Measurements from ENCODE around the gene IRAK1BP1. TPM values are rescaled to one million over a fixed set of nuclear protein-coding genes. Genes with fewer than 3 reads are reported as not detected.

IRAK1BP1 gene
- total and polyA plus RNA-seq, 10 of the 15 experiments (the other 5 are each of a cell fraction or from before 2014, with no cell fraction given): 2.3 to 6.7 (median 3.9) TPM

GRCh38 chr6:78875505-78875904 is 8.2 kb downstream of the IRAK1BP1 start:
- SMC1A ChIA-PET (ENCODE audit: uncharacterized antibody, unreplicated experiment): no interaction called here
- Histone ChIP-seq H3K9ac (ENCODE audit: control insufficient read depth, insufficient read depth, low read length) (no peak overlapping the region), H3K27me3 (replicated peaks in 1 of 2; ENCODE audit: control insufficient read depth in 2 of 2, insufficient read depth in 2 of 2, low read length in 1 of 2) (no peaks in the 10 kb centered on the region), H3K9me3 (replicated peaks; ENCODE audit: control insufficient read depth, insufficient read depth, low read length) (no peaks in the 10 kb centered on the region; the same call in 1 of the 3 replicates), H3K4me1 (ENCODE audit: control insufficient read depth, insufficient read depth, low read length) (no peaks in the 10 kb centered on the region), H3K4me2 (ENCODE audit: control insufficient read depth, insufficient read depth) (no peak overlapping the region), H4K20me1 (ENCODE audit: control insufficient read depth, insufficient read depth) (no peaks in the 10 kb centered on the region), H2AFZ (ENCODE audit: control insufficient read depth, low read depth, low read length) (no peak overlapping the region), H3K4me3 (no peak overlapping the region), H3K79me2 (ENCODE audit: control insufficient read depth, insufficient read depth, low read length) (no peaks in the 10 kb centered on the region), H3K36me3 (ENCODE audit: control insufficient read depth in 2 of 2, insufficient read depth in 2 of 2, low read length in 1 of 2) (no peaks in the 10 kb centered on the region), H3K27ac (ENCODE audit: control insufficient read depth, insufficient read depth) (no peak overlapping the region)
- 77% methylated on average over 3 of the region's 3 CpGs for WGBS (ENCODE audit: insufficient coverage, insufficient replicate concordance, low lambda C conversion rate, missing lambda C conversion rate)
- no peak for FAIRE-seq
- no TSS peak for BruUV-seq (replicated peaks)
- intact Hi-C loops (cut with micrococcal nuclease; ENCODE audit: unreplicated experiment): no loop called here
- POLR2A ChIA-PET: no interaction called here
- TF ChIP-seq ZNF24 (IDR thresholded peaks at IDR 0.05) (no peak), NRF1 (conservative IDR thresholded peaks at IDR 0.05; ENCODE audit: low read depth, low read length) (no peak), NR2C1 (IDR thresholded peaks at IDR 0.05) (no peak), SUPT20H (IDR thresholded peaks at IDR 0.05; ENCODE audit: borderline replicate concordance, control insufficient read depth, low read depth, low read length) (no peak)
- DNase-seq (ENCODE audit: low read depth, low spot score): no peak
- RAD21 ChIA-PET (ENCODE audit: unreplicated experiment): no interaction called here
- ATAC-seq: no peak
- in situ Hi-C loops (cut with MboI): no loop called here
- CTCF ChIA-PET: no interaction called here

- no peak overlapping the region for H3K4me2 ChIP-seq (ENCODE audit: control insufficient read depth, insufficient read depth)
- SMC1A ChIA-PET (ENCODE audit: uncharacterized antibody, unreplicated experiment): no interaction called here
- TF ChIP-seq ASH2L (IDR thresholded peaks at IDR 0.05; ENCODE audit: borderline replicate concordance, low read depth) (no peak), EZH2 (IDR thresholded peaks at IDR 0.05; ENCODE audit: borderline replicate concordance, control insufficient read depth, low read depth, low read length) (no peak), EGR1 (IDR thresholded peaks at IDR 0.05; ENCODE audit: borderline replicate concordance in 1 of 2, low read depth in 2 of 2, low read length in 2 of 2) (no peak), LARP7 (IDR thresholded peaks at IDR 0.05) (no peak), TBL1XR1 (IDR thresholded peaks at IDR 0.05; ENCODE audit: low read depth, low read length) (no peak), CHD4 (IDR thresholded peaks at IDR 0.05) (no peak), HDAC2 (IDR thresholded peaks at IDR 0.05) (no peak), RAD51 (IDR thresholded peaks at IDR 0.05) (no peak), SMARCA5 (IDR thresholded peaks at IDR 0.05) (no peak), NKRF (conservative IDR thresholded peaks at IDR 0.05) (no peak), SKIL (IDR thresholded peaks at IDR 0.05; ENCODE audit: low read depth, poor library complexity, severe bottlenecking) (no peak), STAT1 (conservative IDR thresholded peaks at IDR 0.05) (no peak), SIN3A (IDR thresholded peaks at IDR 0.05; ENCODE audit: low read depth, low read length) (no peak)
Measured at GRCh38 chr6:78883651-78884050, 16.3 kb downstream of the IRAK1BP1 start.

More at GRCh38 chr6:78883651-78884050, 16.3 kb downstream of the IRAK1BP1 start:
- no peaks in the 10 kb centered on the region for H3K9me3 ChIP-seq (replicated peaks; ENCODE audit: control insufficient read depth, insufficient read depth, low read length)
- no peaks in the 10 kb centered on the region for H4K20me1 ChIP-seq (ENCODE audit: control insufficient read depth, insufficient read depth)
- in situ Hi-C loops (cut with MboI): no loop called here
- H2AFZ ChIP-seq (ENCODE audit: control insufficient read depth, low read depth, low read length): no peak overlapping the region
- 91% methylated on average over 5 of the region's 5 CpGs for WGBS (ENCODE audit: insufficient coverage, insufficient replicate concordance, low lambda C conversion rate, missing lambda C conversion rate)
- no peak overlapping the region for H3K27ac ChIP-seq (ENCODE audit: control insufficient read depth, insufficient read depth)
- H3K36me3 ChIP-seq (ENCODE audit: control insufficient read depth in 2 of 2, insufficient read depth in 2 of 2, low read length in 1 of 2): no peaks in the 10 kb centered on the region
- H3K27me3 ChIP-seq (replicated peaks in 1 of 2; ENCODE audit: control insufficient read depth in 2 of 2, insufficient read depth in 2 of 2, low read length in 1 of 2): no peaks in the 10 kb centered on the region
- no TSS peak for BruUV-seq (replicated peaks)
- H3K4me1 ChIP-seq (ENCODE audit: control insufficient read depth, insufficient read depth, low read length): no peaks in the 10 kb centered on the region
- DNase-seq (ENCODE audit: low read depth, low spot score): no peak
- H3K79me2 ChIP-seq (ENCODE audit: control insufficient read depth, insufficient read depth, low read length): no peaks in the 10 kb centered on the region
- intact Hi-C loops (cut with micrococcal nuclease; ENCODE audit: unreplicated experiment): no loop called here
- no peak for FAIRE-seq
- ChIA-PET RAD21 (ENCODE audit: unreplicated experiment) (no interaction called here), POLR2A (no interaction called here), CTCF (no interaction called here)
- no peak for ATAC-seq
- no peak overlapping the region for H3K4me3 ChIP-seq
- no peak overlapping the region for H3K9ac ChIP-seq (ENCODE audit: control insufficient read depth, insufficient read depth, low read length)
